DMS 273 (cell line): Measurements from ENCODE around the gene NDUFS4.
"Not testable (repeated sequence)": the region's sequence is repeated elsewhere in the genome, so short reads cannot be mapped to it uniquely, and the experiment has no call there.

Experiments used
- DNase-seq: peaks from one replicate; lab custom pipeline; 2025; ENCODE audit not compliant: unreplicated experiment; lab: John Stamatoyannopoulos, UW

The NDUFS4 gene

GRCh38 chr5:53649352-53649751 lies 88.9 kb downstream of the NDUFS4 start:
- DNase-seq, result no peak

GRCh38 chr5:53660573-53660972 lies 100.1 kb downstream of the NDUFS4 start:
- not testable (repeated sequence) for DNase-seq

- DNase-seq, result not testable (repeated sequence)
These were observed 104.9 kb downstream of the NDUFS4 start for GRCh38 chr5:53665313-53665712.

- DNase-seq, result no peak
These were observed 107.2 kb downstream of the NDUFS4 start for GRCh38 chr5:53667621-53668020.

GRCh38 chr5:53671447-53671846 lies 111.0 kb downstream of the NDUFS4 start:
- no peak for DNase-seq

GRCh38 chr5:53674121-53674520 lies 113.7 kb downstream of the NDUFS4 start:
- DNase-seq, result no peak

GRCh38 chr5:53677632-53678031 lies 117.2 kb downstream of the NDUFS4 start:
- no peak for DNase-seq

GRCh38 chr5:53678981-53679660 lies 118.7 kb downstream of the NDUFS4 start:
- DNase-seq, result no peak

GRCh38 chr5:53681079-53681478 lies 120.6 kb downstream of the NDUFS4 start:
- DNase-seq, result no peak

- DNase-seq, result no peak
These were observed 130.6 kb downstream of the NDUFS4 start for GRCh38 chr5:53691014-53691413.

- DNase-seq, result no peak
These were observed 134.1 kb downstream of the NDUFS4 start for GRCh38 chr5:53694520-53695022.

- DNase-seq, result not testable (repeated sequence)
These were observed 150.0 kb downstream of the NDUFS4 start for GRCh38 chr5:53710405-53710804.

- no peak for DNase-seq
These were observed 151.9 kb downstream of the NDUFS4 start for GRCh38 chr5:53712327-53712726.

- DNase-seq, result no peak
These were observed 153.7 kb downstream of the NDUFS4 start for GRCh38 chr5:53713978-53714666.

GRCh38 chr5:53714667-53715010 lies 154.2 kb downstream of the NDUFS4 start:
- DNase-seq, result no peak

GRCh38 chr5:53726121-53726520 lies 165.7 kb downstream of the NDUFS4 start:
- no peak for DNase-seq

- no peak for DNase-seq
These were observed 170.5 kb downstream of the NDUFS4 start for GRCh38 chr5:53730943-53731342.
